ENCODE data around the gene SMLR1. TPM values are rescaled to one million over a fixed set of nuclear protein-coding genes. Genes with fewer than 3 reads are reported as not detected.

The SMLR1 gene
- total RNA-seq, 1 donor from 2014 or later, result not detected

- Histone ChIP-seq H3K27ac (no peak overlapping the region), H3K4me1 (no peaks in the 10 kb centered on the region), H3K27me3 (no peaks in the 10 kb centered on the region), H3K36me3 (peaks cover 52% of the 10 kb centered on the region), H3K9me3 (no peaks in the 10 kb centered on the region), H3K4me3 (no peak overlapping the region)
- TF ChIP-seq CTCF (IDR thresholded peaks at IDR 0.05), result no peak
- DNase-seq, result no peak
- intact Hi-C loops (cut with DNase I), result no loop called here
- ATAC-seq, result no peak
These were observed 38.6 kb downstream of the SMLR1 start for GRCh38 chr6:130865793-130866192.

- Histone ChIP-seq H3K9me3 (no peaks in the 10 kb centered on the region), H3K27ac (no peak overlapping the region), H3K4me3 (no peak overlapping the region), H3K27me3 (no peaks in the 10 kb centered on the region), H3K4me1 (no peaks in the 10 kb centered on the region), H3K36me3 (peaks cover 23% of the 10 kb centered on the region)
- peak; percentile 21 for ATAC-seq
- intact Hi-C loops (cut with DNase I), result no loop called here
- no peak for TF ChIP-seq CTCF (IDR thresholded peaks at IDR 0.05)
- no peak for DNase-seq
These were observed 42.5 kb downstream of the SMLR1 start for GRCh38 chr6:130869681-130870080.

GRCh38 chr6:130870179-130870880 lies 43.1 kb downstream of the SMLR1 start:
- no peak for DNase-seq
- Histone ChIP-seq H3K9me3 (no peaks in the 10 kb centered on the region), H3K4me1 (no peaks in the 10 kb centered on the region), H3K4me3 (no peak overlapping the region), H3K27me3 (no peaks in the 10 kb centered on the region), H3K27ac (no peak overlapping the region), H3K36me3 (peaks cover 16% of the 10 kb centered on the region)
- intact Hi-C loops (cut with DNase I), result no loop called here
- no peak for TF ChIP-seq CTCF (IDR thresholded peaks at IDR 0.05)
- ATAC-seq, result no peak

GRCh38 chr6:130872250-130873095 lies 45.3 kb downstream of the SMLR1 start:
- Histone ChIP-seq H3K4me3 (no peak overlapping the region), H3K9me3 (no peaks in the 10 kb centered on the region), H3K27ac (no peak overlapping the region), H3K36me3 (peaks cover 11% of the 10 kb centered on the region), H3K27me3 (no peaks in the 10 kb centered on the region), H3K4me1 (no peaks in the 10 kb centered on the region)
- peak; percentile 95 for TF ChIP-seq CTCF (IDR thresholded peaks at IDR 0.05)
- DNase-seq, result peak; percentile 80
- peak; percentile 75 for ATAC-seq
- intact Hi-C loops (cut with DNase I), result no loop called here

GRCh38 chr6:130873746-130874145 lies 46.5 kb downstream of the SMLR1 start:
- intact Hi-C loops (cut with DNase I), result no loop called here
- H3K27ac ChIP-seq, result no peak overlapping the region
- H3K4me3 ChIP-seq, result no peak overlapping the region
- no peaks in the 10 kb centered on the region for H3K9me3 ChIP-seq
- H3K27me3 ChIP-seq, result no peaks in the 10 kb centered on the region
- ATAC-seq, result no peak
- peaks cover 11% of the 10 kb centered on the region for H3K36me3 ChIP-seq
- DNase-seq, result no peak
- no peak for TF ChIP-seq CTCF (IDR thresholded peaks at IDR 0.05)
- H3K4me1 ChIP-seq, result no peaks in the 10 kb centered on the region

Measured in upper lobe of right lung (tissue), 1 donor.